ENCODE results near the gene LSM14B. TPM values are rescaled to one million over a fixed set of nuclear protein-coding genes. Genes with fewer than 3 reads are reported as not detected.
A peak's percentile ranks its signal among the peaks of the same experiment; 100 is the strongest.

The LSM14B gene
- total and polyA plus RNA-seq, 11 donors: 26.1 to 64.7 (median 54.6) TPM

- Histone ChIP-seq H3K4me3 (no peak overlapping the region), H3K27ac (no peak overlapping the region), H3K36me3 (peaks cover 0 to 85% (median 75%) of the 10 kb centered on the region in 9 donors), H3K27me3 (no peaks in the 10 kb centered on the region), H3K9me3 (no peaks in the 10 kb centered on the region), H3K4me1 (peaks cover 9 to 54% (median 42%) of the 10 kb centered on the region in 12 donors)
- intact Hi-C loops (cut with DNase I): loop anchor here in 9 of 10 donors (2.0 to 5.0 kb wide), 5 partner anchors 75 to 127 kb away; no protein-coding TSS in a partner anchor
- ATAC-seq (no peak), DNase-seq (no peak)
- no peak for TF ChIP-seq POLR2A (IDR thresholded peaks at IDR 0.05)
- no peak for TF ChIP-seq CTCF (IDR thresholded peaks at IDR 0.05)
- 67 to 76% (median 69%) methylated on average over 8 of the region's 8 CpGs for WGBS, 4 donors
These were observed 15.4 kb downstream of the LSM14B start for GRCh38 chr20:62137478-62138203.

GRCh38 chr20:62138204-62138543 lies 15.9 kb downstream of the LSM14B start:
- intact Hi-C loops (cut with DNase I): loop anchor here in 9 of 10 donors (5.0 kb wide), 4 partner anchors 76 to 126 kb away; no protein-coding TSS in a partner anchor
- WGBS, 4 donors: 50 to 87% (median 66%) methylated on average over 10 to 11 of the region's 11 CpGs
- Histone ChIP-seq H3K4me1 (peaks cover 6 to 49% (median 37%) of the 10 kb centered on the region in 12 donors), H3K9me3 (no peaks in the 10 kb centered on the region), H3K27ac (peak overlapping the region in 1 of 12 donors; percentile 14), H3K36me3 (peaks cover 0 to 79% (median 72%) of the 10 kb centered on the region in 9 donors), H3K27me3 (no peaks in the 10 kb centered on the region), H3K4me3 (no peak overlapping the region)
- no peak for TF ChIP-seq CTCF (IDR thresholded peaks at IDR 0.05)
- no peak for DNase-seq
- no peak for ATAC-seq

DNA sequence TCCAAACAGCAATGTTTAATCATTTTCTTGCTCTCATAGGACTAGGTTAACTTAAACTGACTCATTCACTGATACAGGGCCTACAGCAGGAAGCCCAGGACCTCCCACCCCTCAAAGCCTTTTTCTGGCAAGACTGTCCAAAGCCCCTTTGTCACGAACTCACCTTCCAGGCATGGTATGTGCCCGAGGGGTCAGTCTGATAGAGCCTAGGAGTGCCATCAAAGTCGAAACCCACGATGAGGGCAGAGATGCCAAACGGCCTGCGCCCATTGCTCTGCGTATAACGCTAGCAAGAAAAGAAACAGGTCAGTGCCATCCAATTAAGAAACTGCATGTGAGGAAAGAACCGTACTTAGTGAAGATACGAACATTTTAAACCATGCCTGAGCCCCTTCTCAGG lies 16.6 kb downstream of the LSM14B start:
- no peak for TF ChIP-seq POLR2A (IDR thresholded peaks at IDR 0.05)
- no peak for TF ChIP-seq CTCF (IDR thresholded peaks at IDR 0.05)
- no peak for ATAC-seq
- Histone ChIP-seq H3K4me3 (no peak overlapping the region), H3K27ac (peak overlapping the region in 1 of 12 donors; percentile 14), H3K27me3 (no peaks in the 10 kb centered on the region), H3K4me1 (peaks cover 6 to 42% (median 30%) of the 10 kb centered on the region in 12 donors), H3K36me3 (peaks cover 0 to 72% (median 68%) of the 10 kb centered on the region in 9 donors), H3K9me3 (no peaks in the 10 kb centered on the region)
- WGBS, 4 donors: 88 to 94% (median 90%) methylated on average over 10 of the region's 10 CpGs
- intact Hi-C loops (cut with DNase I): loop anchor here in 9 of 10 donors (5.0 kb wide), 4 partner anchors 77 to 127 kb away; no protein-coding TSS in a partner anchor
- no peak for DNase-seq

GRCh38 chr20:62139636-62140035 lies 17.4 kb downstream of the LSM14B start:
- H3K9me3 ChIP-seq: no peaks in the 10 kb centered on the region
- H3K4me1 ChIP-seq: peaks cover 6 to 38% (median 26%) of the 10 kb centered on the region in 12 donors
- no peak for TF ChIP-seq CTCF (IDR thresholded peaks at IDR 0.05)
- TF ChIP-seq POLR2A (IDR thresholded peaks at IDR 0.05): no peak
- H3K27ac ChIP-seq: no peak overlapping the region
- WGBS, 4 donors: 86 to 92% (median 90%) methylated on average over 13 of the region's 13 CpGs
- no peaks in the 10 kb centered on the region for H3K27me3 ChIP-seq
- ATAC-seq: no peak
- no peak overlapping the region for H3K4me3 ChIP-seq
- H3K36me3 ChIP-seq: peaks cover 0 to 65% (median 60%) of the 10 kb centered on the region in 9 donors
- intact Hi-C loops (cut with DNase I): loop anchor here in 9 of 10 donors (5.0 to 10.0 kb wide), 11 partner anchors 72 to 248 kb away; partner anchors contain the start of genes TAF4 (in 4 of the 9), RPS21 (in 2 of the 9) and OSBPL2 (in 1 of the 9)
- DNase-seq: no peak

All from heart left ventricle (tissue), 16 donors.